ENCODE measurements around the gene INPP5J.
"Not testable (repeated sequence)": the region's sequence is repeated elsewhere in the genome, so short reads cannot be mapped to it uniquely, and the experiment has no call there.

INPP5J gene

DNA sequence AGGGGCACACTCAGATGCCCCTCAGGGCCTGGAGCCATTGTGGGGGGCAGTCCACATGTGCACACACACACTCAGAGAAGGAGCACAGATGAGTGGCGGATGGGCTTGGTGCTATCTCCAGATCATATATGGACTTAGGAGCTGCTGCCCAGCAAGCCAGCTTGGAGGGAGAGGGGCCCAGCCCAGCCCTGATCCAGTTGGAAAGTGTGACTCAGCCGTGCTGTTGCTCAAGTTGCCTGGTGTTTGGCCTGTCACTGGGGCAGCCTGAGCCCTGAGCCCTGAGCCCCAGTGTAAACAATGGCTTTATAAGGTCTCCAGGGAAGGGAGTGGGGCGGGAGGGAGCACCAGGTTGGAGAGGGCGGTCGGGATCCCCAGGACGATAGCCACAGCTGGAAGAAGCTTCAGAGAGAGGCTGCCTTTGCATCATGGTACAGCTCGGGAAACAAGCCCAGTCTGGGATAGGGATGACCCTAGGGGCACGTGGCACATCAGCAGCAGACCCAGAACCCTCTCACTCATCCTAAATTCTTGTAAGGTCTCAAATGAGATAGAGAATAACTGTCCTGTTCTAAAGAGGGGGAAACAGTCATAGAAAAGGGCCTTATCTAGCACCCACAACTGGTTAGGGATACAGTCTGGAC, 20.2 kb upstream of the INPP5J start:
- DNase-seq (ENCODE audit: low spot score): no peak

- no peak for DNase-seq (ENCODE audit: low spot score)
Measured at GRCh38 chr22:31103111-31103510, 19.7 kb upstream of the INPP5J start.

- no peak for DNase-seq (ENCODE audit: low spot score)
Measured at GRCh38 chr22:31103899-31104694, 18.7 kb upstream of the INPP5J start.

DNA sequence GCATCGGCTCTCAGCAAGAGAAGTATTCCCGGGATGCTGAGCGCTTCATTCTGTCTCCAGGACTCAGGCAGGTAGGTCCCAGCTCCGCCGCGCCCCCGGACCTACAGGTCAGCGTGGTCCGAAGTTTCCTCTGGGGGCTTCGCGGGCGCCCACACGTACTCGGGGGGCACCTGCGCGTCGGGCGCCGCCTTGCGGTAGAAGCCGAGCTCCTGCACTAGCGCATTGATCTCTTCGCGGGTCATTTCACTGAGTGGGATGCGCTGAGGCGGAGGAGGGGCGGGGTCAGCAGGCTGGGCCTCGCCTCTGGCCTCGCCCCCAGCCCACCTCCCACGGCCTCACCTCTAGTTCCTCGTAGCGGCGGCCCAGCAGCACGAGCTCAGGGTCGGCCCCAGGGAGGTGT, 17.9 kb upstream of the INPP5J start:
- no peak for DNase-seq (ENCODE audit: low spot score)

- no peak for DNase-seq (ENCODE audit: low spot score)
Measured at GRCh38 chr22:31105282-31105929, 17.4 kb upstream of the INPP5J start.

- no peak for DNase-seq (ENCODE audit: low spot score)
Measured at GRCh38 chr22:31106001-31106571, 16.7 kb upstream of the INPP5J start.

GRCh38 chr22:31106731-31107177, 16.0 kb upstream of the INPP5J start:
- no peak for DNase-seq (ENCODE audit: low spot score)

DNA sequence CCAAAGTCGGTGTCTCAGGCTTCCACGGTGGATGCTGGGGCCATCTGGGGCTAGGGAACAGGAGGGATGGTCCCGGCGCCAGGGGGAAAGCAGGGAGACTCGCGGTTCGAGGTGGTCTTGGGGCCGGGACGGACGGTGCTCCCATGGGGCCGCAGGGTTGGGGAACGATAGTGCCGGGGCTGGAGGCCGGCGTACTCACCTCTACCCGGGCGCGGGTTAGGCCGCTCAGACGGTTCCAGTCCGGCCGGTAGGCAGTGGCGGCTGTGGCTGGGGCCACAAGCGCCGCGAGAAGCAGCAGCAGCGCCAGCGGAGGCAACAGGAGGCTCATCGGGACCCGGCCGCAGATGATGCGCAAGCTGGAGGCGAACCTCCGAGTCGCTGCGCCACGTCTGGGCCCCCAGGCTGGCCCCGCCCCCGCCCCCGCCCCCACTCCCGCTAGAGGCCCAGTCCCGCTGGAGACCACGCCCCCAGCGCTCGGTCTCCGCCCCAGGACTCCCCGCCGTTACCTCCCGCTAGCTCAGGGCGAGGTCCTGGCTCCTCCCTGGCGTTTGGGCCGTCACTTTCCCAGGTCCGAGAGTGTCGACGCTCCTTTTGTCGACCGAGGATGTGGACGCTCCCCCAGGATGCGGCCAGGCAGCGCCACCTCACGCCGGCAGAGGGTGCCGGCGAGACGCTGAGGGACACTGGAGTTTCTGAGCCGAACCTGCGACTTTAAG, 15.4 kb upstream of the INPP5J start, which contains the start of gene SELENOM:
SELENOM (minus strand) TSS at position 391 of the 716 bp plus-strand sequence; CDS start at position 328, 63 bp downstream.
- peak; percentile 98 for DNase-seq (ENCODE audit: low spot score)

DNA sequence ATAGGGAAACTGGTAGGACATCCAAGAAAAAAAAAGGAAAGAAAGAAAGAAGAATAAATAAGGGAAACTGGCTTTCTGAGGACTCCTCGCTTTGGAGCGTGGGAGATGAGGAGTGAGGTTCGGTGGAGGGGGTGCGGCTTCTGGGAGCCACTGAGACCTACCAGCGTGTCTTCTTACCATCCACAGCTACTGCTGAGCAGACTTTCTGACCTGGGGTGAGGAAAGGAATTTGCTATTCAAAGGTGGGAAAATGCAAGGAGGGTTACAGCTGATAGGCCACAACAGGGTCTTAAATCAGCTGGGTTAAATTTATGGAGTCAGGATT, 14.9 kb upstream of the INPP5J start:
- DNase-seq (ENCODE audit: low spot score): no peak

- not testable (repeated sequence) for DNase-seq (ENCODE audit: low spot score)
Measured at GRCh38 chr22:31112547-31113091, 10.1 kb upstream of the INPP5J start.

DNA sequence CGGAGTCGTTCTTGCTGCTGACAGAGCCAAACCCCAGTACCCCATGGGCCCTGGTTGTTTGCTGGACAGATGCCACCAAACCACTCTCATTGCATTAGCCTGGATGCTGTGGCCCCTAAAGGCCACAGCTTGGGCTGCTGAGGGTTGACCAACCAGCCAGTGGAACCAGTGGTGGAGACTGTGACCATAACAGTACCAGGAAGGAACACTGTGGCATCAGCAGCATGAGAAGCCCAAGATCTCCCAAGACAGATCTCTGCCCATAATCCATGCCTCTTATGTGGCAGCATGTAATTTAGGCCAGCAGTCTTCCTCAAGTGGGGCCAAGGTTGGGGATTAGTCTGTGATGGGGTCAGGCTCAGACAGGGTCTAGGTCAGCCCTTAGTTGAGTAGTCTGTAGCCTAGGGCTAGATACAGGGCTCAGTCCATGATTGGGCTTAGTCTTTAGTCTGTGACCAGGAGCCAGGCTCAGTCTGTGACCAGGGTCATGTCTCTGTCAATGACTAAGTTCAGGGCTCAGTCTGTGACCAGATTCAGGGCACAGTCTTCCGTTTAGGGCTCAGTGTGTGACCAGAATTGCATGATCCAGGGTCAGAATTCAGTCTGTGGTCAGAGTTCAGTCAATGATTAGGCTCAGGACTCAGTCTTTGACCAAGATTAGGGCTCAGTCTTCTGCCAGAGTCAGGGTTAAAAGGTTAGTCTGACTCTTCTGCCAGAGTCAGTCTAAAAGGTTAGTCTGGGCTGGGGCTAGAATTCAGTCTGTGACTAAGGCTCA, 4.5 kb upstream of the INPP5J start:
- DNase-seq (ENCODE audit: low spot score): no peak

DNA sequence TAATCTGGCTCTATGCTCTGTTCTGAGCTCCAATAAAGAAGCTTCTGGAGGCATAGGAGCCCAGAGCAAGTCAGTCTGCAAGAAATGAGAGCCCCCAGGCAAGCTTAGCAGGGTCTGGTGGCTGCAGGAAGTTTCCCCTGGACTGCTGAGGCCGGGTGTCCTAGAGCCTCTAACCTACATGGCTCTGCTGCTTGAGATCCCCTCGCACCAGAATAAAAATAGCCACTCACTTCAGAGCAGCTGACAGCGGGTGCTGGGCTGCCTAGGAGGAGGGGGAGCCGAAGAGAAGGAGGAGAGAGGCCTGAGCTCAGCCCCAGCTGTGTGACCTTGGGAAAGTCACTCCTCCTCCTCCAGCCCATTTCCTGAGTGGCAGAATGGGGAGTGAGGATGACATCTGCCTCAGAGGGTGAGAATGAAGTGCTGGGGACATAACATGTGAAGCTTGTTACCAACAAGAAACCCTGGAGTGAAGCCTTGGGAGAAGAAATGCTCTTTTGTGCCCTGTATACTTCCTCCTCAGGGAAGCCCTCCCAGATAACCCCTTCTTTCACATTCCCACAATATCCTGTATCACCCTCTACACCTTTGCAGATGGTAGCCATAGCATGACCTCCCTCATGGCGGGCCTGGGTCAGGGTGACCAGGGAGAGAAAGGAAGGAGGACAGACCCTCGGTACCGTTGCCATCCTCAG, 3.6 kb upstream of the INPP5J start:
- DNase-seq (ENCODE audit: low spot score): no peak

GRCh38 chr22:31120230-31120629, 2.5 kb upstream of the INPP5J start:
- no peak for DNase-seq (ENCODE audit: low spot score)

GRCh38 chr22:31120642-31121041, 2.1 kb upstream of the INPP5J start:
- DNase-seq (ENCODE audit: low spot score): no peak

- DNase-seq (ENCODE audit: low spot score): no peak
Measured at GRCh38 chr22:31121403-31121802, 1.4 kb upstream of the INPP5J start.

GRCh38 chr22:31122196-31122531, 602 bp upstream of the INPP5J start:
- DNase-seq (ENCODE audit: low spot score): no peak

- no peak for DNase-seq (ENCODE audit: low spot score)
Measured at GRCh38 chr22:31123292-31123602, 481 bp downstream of the INPP5J start.

- DNase-seq (ENCODE audit: low spot score): no peak
Measured at GRCh38 chr22:31124290-31124689, 1.5 kb downstream of the INPP5J start.

- no peak for DNase-seq (ENCODE audit: low spot score)
Measured at GRCh38 chr22:31124811-31125465, 2.2 kb downstream of the INPP5J start.

GRCh38 chr22:31125521-31126117, 2.9 kb downstream of the INPP5J start:
- DNase-seq (ENCODE audit: low spot score): no peak

Data from LoVo (cell line).